Fibroblast of mammary gland (primary cell): ENCODE results near the gene IL18R1.

Experiments used
- DNase-seq: peaks from one replicate; pipeline ENCODE4 v3.0.0-alpha.2; 2010; ENCODE audit warnings: low read depth
- H3K4me3 ChIP-seq: 2 replicates; pipeline ENCODE4 v1.5.1; 2011; ENCODE audit warnings: low read depth, mild to moderate bottlenecking, low read length, moderate library complexity; ENCODE audit not compliant: control insufficient read depth
- CTCF ChIP-seq: conservative IDR thresholded peaks from 2 replicates; pipeline ENCODE4 v1.5.1; 2011; ENCODE audit warnings: low read depth, low read length, inconsistent platforms; ENCODE audit not compliant: control insufficient read depth, insufficient read depth

Gene IL18R1

GRCh38 chr2:102397209-102397608 is 41.6 kb downstream of the IL18R1 start:
- DNase-seq: no peak
- no peak overlapping the region for H3K4me3 ChIP-seq
- TF ChIP-seq CTCF: no peak

GRCh38 chr2:102399499-102400141 is 44.0 kb downstream of the IL18R1 start:
- no peak for TF ChIP-seq CTCF
- no peak for DNase-seq
- H3K4me3 ChIP-seq: no peak overlapping the region

GRCh38 chr2:102401456-102401855 is 45.9 kb downstream of the IL18R1 start:
- no peak for TF ChIP-seq CTCF
- H3K4me3 ChIP-seq: no peak overlapping the region
- no peak for DNase-seq

- no peak for DNase-seq
- H3K4me3 ChIP-seq: no peak overlapping the region
- no peak for TF ChIP-seq CTCF
These were observed 46.3 kb downstream of the IL18R1 start for GRCh38 chr2:102401865-102402264.

- no peak overlapping the region for H3K4me3 ChIP-seq
- TF ChIP-seq CTCF: no peak
- no peak for DNase-seq
These were observed 55.4 kb downstream of the IL18R1 start for GRCh38 chr2:102410952-102411351.

- no peak for DNase-seq
- H3K4me3 ChIP-seq: no peak overlapping the region
- no peak for TF ChIP-seq CTCF
These were observed 56.6 kb downstream of the IL18R1 start for GRCh38 chr2:102412199-102412598.

- no peak overlapping the region for H3K4me3 ChIP-seq
- TF ChIP-seq CTCF: no peak
- DNase-seq: no peak
These were observed 62.4 kb downstream of the IL18R1 start for GRCh38 chr2:102417946-102418345.
